ENCODE results near the gene MICAL3. TPM values are rescaled to one million over a fixed set of nuclear protein-coding genes. Genes with fewer than 3 reads are reported as not detected.
A peak's percentile ranks its signal among the peaks of the same experiment; 100 is the strongest.

MICAL3 gene
- total and polyA plus RNA-seq, 2 of the 8 experiments (the other 6 are each of a cell fraction or from before 2014, with no cell fraction given) = 8.3 to 41.8 TPM

- TF ChIP-seq GABPA (IDR thresholded peaks at IDR 0.05; ENCODE audit: borderline replicate concordance, insufficient read depth, low read length) (no peak), RAD21 (IDR thresholded peaks at IDR 0.05 in 1 of 2, conservative IDR thresholded peaks at IDR 0.05 in 1 of 2; ENCODE audit: low read depth in 2 of 2, low read length in 2 of 2) (no peak), YY1 (IDR thresholded peaks at IDR 0.05; ENCODE audit: low read depth, low read length) (no peak), RNF2 (IDR thresholded peaks at IDR 0.05; ENCODE audit: borderline replicate concordance, low read depth, low read length, missing control alignments, poor library complexity, severe bottlenecking) (no peak), POLR2A (IDR thresholded peaks at IDR 0.05; ENCODE audit: control extremely low read depth in 1 of 2, low read depth in 2 of 2, low read length in 2 of 2) (no peak), RXRA (IDR thresholded peaks at IDR 0.05; ENCODE audit: insufficient read depth, low read depth, low read length) (no peak), TBP (IDR thresholded peaks at IDR 0.05; ENCODE audit: low read depth, low read length) (no peak), TEAD4 (IDR thresholded peaks at IDR 0.05; ENCODE audit: low read depth, low read length) (no peak), CREB1 (IDR thresholded peaks at IDR 0.05) (no peak)
- CTCF ChIA-PET (ENCODE audit: partially characterized antibody) = no interaction called here
These were observed 79.0 kb downstream of the MICAL3 start for GRCh38 chr22:17945156-17945887.

More at GRCh38 chr22:17945156-17945887, 79.0 kb downstream of the MICAL3 start:
- peaks cover 7 to 22% of the 10 kb centered on the region in 2 experiments for H4K20me1 ChIP-seq (replicated peaks in 1 of 2; ENCODE audit: control insufficient read depth in 1 of 2, insufficient read depth in 2 of 2, low read length in 2 of 2)
- H4K5ac ChIP-seq (ENCODE audit: insufficient read length, low read depth, low read length) = no peak overlapping the region
- 85% methylated on average over 13 of the region's 15 CpGs; no CpG with 5 or more reads in 1 of the 2 experiments for WGBS, 2 experiments (ENCODE audit: extremely low coverage in 1 of 2, insufficient coverage in 1 of 2, insufficient read length in 1 of 2, insufficient replicate concordance in 2 of 2, low coverage in 1 of 2, low lambda C conversion rate in 2 of 2, missing lambda C conversion rate in 1 of 2)
- DNase-seq (ENCODE audit: low read depth in 1 of 2, low spot score in 2 of 2) (no peak), FAIRE-seq (no peak)
- peaks cover 6 to 27% (median 23%) of the 10 kb centered on the region in 4 experiments; a peak in 6 of 7 replicates for H3K4me1 ChIP-seq (replicated peaks in 1 of 4; ENCODE audit: control insufficient read depth in 3 of 4, insufficient read depth in 4 of 4, low read length in 3 of 4)
- H3K4me3 ChIP-seq (ENCODE audit: extremely low read depth in 1 of 4, insufficient read depth in 2 of 4, low read depth in 3 of 4, low read length in 4 of 4) = no peak overlapping the region
- H3K9me3 ChIP-seq (ENCODE audit: insufficient read depth in 2 of 2, low read depth in 1 of 2, low read length in 1 of 2) = no peaks in the 10 kb centered on the region
- POLR2A ChIA-PET (ENCODE audit: partially characterized antibody) = interaction anchor here (0.9 to 1.0 kb wide), 2 partner anchors 45 to 206 kb away, joined by 3 to 4 read pairs; no protein-coding TSS in a partner anchor
- H2BK12ac ChIP-seq (ENCODE audit: low read depth, low read length) = no peak overlapping the region
- H3K79me2 ChIP-seq (ENCODE audit: control insufficient read depth in 1 of 2, insufficient read depth in 2 of 2, low read length in 2 of 2) = peaks cover 3 to 78% of the 10 kb centered on the region in 2 experiments; a peak in 3 of 4 replicates
- no peak overlapping the region for H3K23ac ChIP-seq (ENCODE audit: insufficient read length)
- H4K91ac ChIP-seq (replicated peaks; ENCODE audit: insufficient read length, low read length) = no peak overlapping the region
- H4K8ac ChIP-seq (ENCODE audit: extremely low read depth, insufficient read depth, low read length) = no peak overlapping the region; the same call in 1 of the 2 replicates
- 0 out of 2 replicates have a peak overlapping the region, but pooled peaks have one; percentile 5 for H2BK15ac ChIP-seq (ENCODE audit: low read length)
- H3K4ac ChIP-seq (replicated peaks; ENCODE audit: insufficient read length, low read depth, low read length) = no peak overlapping the region
- H3K56ac ChIP-seq (replicated peaks; ENCODE audit: insufficient read length, low read depth, low read length) = no peak overlapping the region
- H3K4me2 ChIP-seq (ENCODE audit: insufficient read depth in 1 of 2, low read depth in 2 of 2, low read length in 2 of 2) = no peak overlapping the region
- H2BK20ac ChIP-seq (ENCODE audit: low read length) = no peak overlapping the region
- no peaks in the 10 kb centered on the region for H3K27me3 ChIP-seq (replicated peaks in 1 of 4; ENCODE audit: control insufficient read depth in 3 of 4, extremely low read depth in 1 of 4, insufficient read depth in 3 of 4, low read length in 3 of 4)
- H3K23me2 ChIP-seq (ENCODE audit: low read depth, low read length) = no peaks in the 10 kb centered on the region
- H2BK120ac ChIP-seq (replicated peaks; ENCODE audit: low read depth, low read length) = no peak overlapping the region
- H3K9ac ChIP-seq (replicated peaks in 1 of 4; ENCODE audit: extremely low read depth in 1 of 4, low read depth in 3 of 4, low read length in 3 of 4) = no peak overlapping the region
- H3K18ac ChIP-seq (ENCODE audit: extremely low read depth, low read length) = no peak overlapping the region
- H3K27ac ChIP-seq (ENCODE audit: low read depth, low read length) = no peak overlapping the region
- peaks cover 16% of the 10 kb centered on the region for H3K79me1 ChIP-seq (ENCODE audit: low read depth, low read length)
- H2BK5ac ChIP-seq (ENCODE audit: low read depth, low read length) = 0 out of 2 replicates have a peak overlapping the region, but pooled peaks have one; percentile 19
- H3K36me3 ChIP-seq (ENCODE audit: control insufficient read depth in 2 of 4, insufficient read depth in 4 of 4, low read length in 3 of 4) = no peaks in the 10 kb centered on the region
- no peak overlapping the region for H3K14ac ChIP-seq (ENCODE audit: insufficient read length)
- H2AFZ ChIP-seq (ENCODE audit: low read length) = no peak overlapping the region
- no peak overlapping the region for H2AK5ac ChIP-seq (ENCODE audit: low read depth, low read length)
